M059J (cell line): ENCODE results near the gene NECTIN4. TPM values are rescaled to one million over a fixed set of nuclear protein-coding genes. Genes with fewer than 3 reads are reported as not detected.
"Not testable (repeated sequence)": the region's sequence is repeated elsewhere in the genome, so short reads cannot be mapped to it uniquely, and the experiment has no call there.

Experiments
- DNase-seq: peaks from one replicate; pipeline ENCODE4 v3.0.0-alpha.2; 2012; ENCODE audit warnings: low read depth
- total RNA-seq: library from RNA; depleted of rRNA; stranded (reverse); fragments of >200 nt; shearing (Covaris generic); gene quantifications from 2 replicates; pipeline ENCODE4 v1.2.3, GENCODE V29; 2014; rRNA removed

The NECTIN4 gene
- total RNA-seq, 1 experiment from 2014 or later: not detected

- DNase-seq: peak; percentile 42
Measured at GRCh38 chr1:161026954-161027353, 62.4 kb downstream of the NECTIN4 start.

- DNase-seq: not testable (repeated sequence)
Measured at GRCh38 chr1:161022432-161022831, 66.9 kb downstream of the NECTIN4 start.

GRCh38 chr1:161021970-161022353, 67.4 kb downstream of the NECTIN4 start:
- peak; percentile 39 for DNase-seq

GRCh38 chr1:161021165-161021969, 68.0 kb downstream of the NECTIN4 start:
- DNase-seq: peak; percentile 90

Other genes with a start within 250 kb of the NECTIN4 start
- not detected in 2 replicates for gene CD244, start 226.7 kb downstream of the NECTIN4 start, total RNA-seq
- gene ITLN1, start 204.4 kb downstream of the NECTIN4 start, total RNA-seq: not detected in 2 replicates
- not detected in 2 replicates for gene ITLN2, start 134.7 kb downstream of the NECTIN4 start, total RNA-seq
- gene F11R, start 68.4 kb downstream of the NECTIN4 start, total RNA-seq: 46.8 and 90.8 TPM in 2 replicates
- 0.27 and 0.44 TPM in 2 replicates for gene TSTD1, start 50.6 kb downstream of the NECTIN4 start, total RNA-seq
- 82.7 and 89.0 TPM in 2 replicates for gene USF1, start 43.6 kb downstream of the NECTIN4 start, total RNA-seq
- 0.12 TPM in 1 of 2 replicates, not detected in the other for gene ARHGAP30, start 19.7 kb downstream of the NECTIN4 start, total RNA-seq
- gene KLHDC9, start 8.8 kb upstream of the NECTIN4 start, total RNA-seq: 3.0 and 3.9 TPM in 2 replicates
- gene PFDN2, start 28.5 kb upstream of the NECTIN4 start, total RNA-seq: 105 and 111 TPM in 2 replicates
- gene NIT1, start 28.5 kb upstream of the NECTIN4 start, total RNA-seq: 24.5 and 31.5 TPM in 2 replicates
- 34.0 and 36.6 TPM in 2 replicates for gene DEDD, start 43.1 kb upstream of the NECTIN4 start, total RNA-seq
- 97.0 and 125 TPM in 2 replicates for gene UFC1, start 64.4 kb upstream of the NECTIN4 start, total RNA-seq
- gene USP21, start 69.9 kb upstream of the NECTIN4 start, total RNA-seq: 7.9 and 10.1 TPM in 2 replicates
- 6.2 and 7.2 TPM in 2 replicates for gene PPOX, start 76.9 kb upstream of the NECTIN4 start, total RNA-seq
- gene B4GALT3, start 87.9 kb upstream of the NECTIN4 start, total RNA-seq: 36.6 and 41.8 TPM in 2 replicates
- 0.39 and 0.67 TPM in 2 replicates for gene ADAMTS4, start 109.5 kb upstream of the NECTIN4 start, total RNA-seq
- gene NDUFS2, start 112.8 kb upstream of the NECTIN4 start, total RNA-seq: 58.4 and 111 TPM in 2 replicates
- not detected in 2 replicates for gene FCER1G, start 125.7 kb upstream of the NECTIN4 start, total RNA-seq
- gene APOA2, start 134.1 kb upstream of the NECTIN4 start, total RNA-seq: not detected in 2 replicates
- 13.5 and 14.3 TPM in 2 replicates for gene TOMM40L, start 136.5 kb upstream of the NECTIN4 start, total RNA-seq
- gene NR1I3, start 148.6 kb upstream of the NECTIN4 start, total RNA-seq: not detected in 2 replicates
- gene PCP4L1, start 169.2 kb upstream of the NECTIN4 start, total RNA-seq: not detected in 2 replicates
- gene MPZ, start 220.4 kb upstream of the NECTIN4 start, total RNA-seq: 0.62 and 0.89 TPM in 2 replicates
- gene SDHC, start 224.8 kb upstream of the NECTIN4 start, total RNA-seq: 19.2 and 44.2 TPM in 2 replicates